ENCODE data around the gene BEND6. TPM values are rescaled to one million over a fixed set of nuclear protein-coding genes. Genes with fewer than 3 reads are reported as not detected.

Gene BEND6
- total and polyA plus RNA-seq, 2 donors (not counting 3 experiments of a cell fraction or from before 2014, with no cell fraction given): 0.15 to 0.66 TPM

GRCh38 chr6:56906752-56907151 lies 48.2 kb upstream of the BEND6 start:
- DNase-seq (ENCODE audit: low read depth, low spot score): no peak

More at GRCh38 chr6:56906752-56907151, 48.2 kb upstream of the BEND6 start:
- TF ChIP-seq CTCF (IDR thresholded peaks at IDR 0.05; ENCODE audit: extremely low read depth in 1 of 2, insufficient read depth in 1 of 2, low read depth in 1 of 2, low read length in 2 of 2) (no peak), EZH2 (IDR thresholded peaks at IDR 0.05; ENCODE audit: borderline replicate concordance, low read depth, low read length, severe bottlenecking) (no peak), MYC (IDR thresholded peaks at IDR 0.05; ENCODE audit: low read depth, low read length) (no peak), MAX (IDR thresholded peaks at IDR 0.05; ENCODE audit: insufficient read depth, insufficient read length) (no peak), FOS (IDR thresholded peaks at IDR 0.05; ENCODE audit: borderline replicate concordance, insufficient read depth, low read length) (no peak), GATA2 (IDR thresholded peaks at IDR 0.05; ENCODE audit: insufficient read depth, insufficient read length, low read depth, low read length) (no peak), POLR2A (IDR thresholded peaks at IDR 0.05; ENCODE audit: low read depth, low read length) (no peak), JUN (IDR thresholded peaks at IDR 0.05; ENCODE audit: borderline replicate concordance, insufficient read depth, insufficient read length, low read depth) (no peak), POLR2AphosphoS5 (IDR thresholded peaks at IDR 0.05; ENCODE audit: insufficient read depth, low read depth, low read length) (no peak)
- no peak overlapping the region for H3K4me2 ChIP-seq (ENCODE audit: insufficient read depth, low read length)
- no peak overlapping the region for H3K4me3 ChIP-seq (replicated peaks in 1 of 3; ENCODE audit: insufficient read depth in 1 of 3, low read depth in 1 of 3, low read length in 3 of 3)
- CTCF ChIA-PET: interaction anchor here (0.9 to 1.1 kb wide), 2 partner anchors 410 to 418 kb away, joined by 3 to 4 read pairs; partner anchors contain the start of gene PRIM2
- H3K9me1 ChIP-seq (replicated peaks; ENCODE audit: control insufficient read depth, extremely low read depth, insufficient read depth, low read length): no peaks in the 10 kb centered on the region
- BruUV-seq (replicated peaks): no TSS peak
- no peaks in the 10 kb centered on the region for H3K36me3 ChIP-seq (ENCODE audit: control insufficient read depth in 2 of 2, extremely low read depth in 1 of 2, insufficient read depth in 2 of 2, low read length in 2 of 2)
- no peak overlapping the region for H2AFZ ChIP-seq (ENCODE audit: low read depth, low read length)
- H3K4me1 ChIP-seq (ENCODE audit: control insufficient read depth, extremely low read depth, insufficient read depth, low read length): peaks cover 10% of the 10 kb centered on the region
- no peak overlapping the region for H3K9ac ChIP-seq (replicated peaks; ENCODE audit: extremely low read depth, insufficient read depth, low read length)
- dilution Hi-C loops (cut with MboI; ENCODE audit: extremely low pct_ligation_motif_present, low sequenced_read_pairs): no loop called here
- H3K27ac ChIP-seq (ENCODE audit: insufficient read depth, low read depth, low read length): no peak overlapping the region
- H3K27me3 ChIP-seq (ENCODE audit: control insufficient read depth in 2 of 2, insufficient read depth in 2 of 2, low read length in 2 of 2): no peaks in the 10 kb centered on the region
- intact Hi-C loops (cut with micrococcal nuclease): no loop called here
- H3K79me2 ChIP-seq (ENCODE audit: control insufficient read depth, insufficient read depth, low read length): no peaks in the 10 kb centered on the region
- POLR2A ChIA-PET: no interaction called here
- no peaks in the 10 kb centered on the region for H3K9me3 ChIP-seq (replicated peaks; ENCODE audit: control insufficient read depth, insufficient read depth, low read length)
- no peak for FAIRE-seq
- H4K20me1 ChIP-seq (replicated peaks; ENCODE audit: control insufficient read depth, extremely low read depth, insufficient read depth, low read length): no peaks in the 10 kb centered on the region

Measured in endothelial cell of umbilical vein (primary cell).